HG03025 (cell line): ENCODE results near the gene TBC1D10A.

Source experiments
- ATAC-seq: cut with Tn5 transposase; IDR thresholded peaks from one replicate; pipeline ENCODE4 v1.9.1; 2021; ENCODE audit warnings: mild to moderate bottlenecking, moderate library complexity; ENCODE audit not compliant: unreplicated experiment, low FRiP score

Gene TBC1D10A

DNA sequence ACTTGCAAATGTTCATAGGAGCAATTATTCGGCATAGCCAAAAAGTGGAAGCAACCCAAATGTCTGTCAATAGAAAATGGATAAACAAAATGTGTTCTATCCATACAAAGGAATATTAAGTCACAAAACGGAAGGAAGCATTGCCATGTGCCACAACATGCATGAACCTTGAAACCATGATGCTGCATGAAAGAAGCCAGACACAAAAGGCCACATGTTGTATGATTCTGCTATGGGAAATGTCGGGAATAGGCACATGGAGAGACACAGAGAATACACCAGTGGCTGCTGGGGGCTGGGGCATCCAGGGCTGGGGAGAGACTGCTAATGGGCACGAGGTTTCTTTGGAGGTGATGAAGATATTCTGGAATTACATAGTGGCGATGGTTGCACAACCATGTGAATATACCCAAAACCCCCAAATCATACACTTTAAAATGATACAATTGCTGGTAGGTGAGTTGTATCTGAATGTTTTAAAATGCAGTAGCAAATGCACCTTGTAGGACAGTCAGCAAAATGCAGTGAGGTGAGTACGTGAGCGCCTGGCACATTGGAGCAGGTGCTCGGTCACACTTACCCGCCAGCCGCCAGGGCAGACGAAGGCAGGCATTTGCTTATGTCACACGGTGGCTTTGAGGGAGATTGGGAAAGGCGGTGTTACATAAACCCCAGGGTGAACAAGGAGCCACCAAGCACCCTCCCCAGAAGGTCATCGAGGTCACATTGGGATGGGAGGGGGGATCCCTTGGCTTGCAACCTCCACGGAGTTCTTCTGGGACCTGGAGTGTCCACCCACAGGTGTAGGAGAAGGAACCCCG lies 53.8 kb downstream of the TBC1D10A start:
- ATAC-seq = no peak

DNA sequence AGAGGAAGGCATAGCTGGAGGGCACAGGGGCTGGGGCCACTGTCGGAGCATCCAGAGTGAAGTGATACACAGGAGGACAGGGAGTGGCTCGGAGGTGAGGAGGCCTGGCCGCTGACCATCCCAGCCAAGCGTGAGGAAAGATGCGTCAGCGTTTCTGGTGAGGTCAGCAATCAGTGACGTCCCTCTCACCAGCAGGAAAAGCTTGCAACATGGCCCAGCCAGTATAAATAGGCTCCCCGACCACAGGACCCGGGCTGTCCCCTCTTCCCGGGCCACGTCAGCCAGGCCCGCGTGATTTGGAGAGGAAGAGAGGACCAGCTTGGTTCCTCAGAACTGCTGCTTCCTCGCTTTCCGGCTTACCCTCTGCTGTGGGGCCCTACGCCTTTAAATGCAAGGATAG lies 55.9 kb downstream of the TBC1D10A start:
- ATAC-seq = no peak

DNA sequence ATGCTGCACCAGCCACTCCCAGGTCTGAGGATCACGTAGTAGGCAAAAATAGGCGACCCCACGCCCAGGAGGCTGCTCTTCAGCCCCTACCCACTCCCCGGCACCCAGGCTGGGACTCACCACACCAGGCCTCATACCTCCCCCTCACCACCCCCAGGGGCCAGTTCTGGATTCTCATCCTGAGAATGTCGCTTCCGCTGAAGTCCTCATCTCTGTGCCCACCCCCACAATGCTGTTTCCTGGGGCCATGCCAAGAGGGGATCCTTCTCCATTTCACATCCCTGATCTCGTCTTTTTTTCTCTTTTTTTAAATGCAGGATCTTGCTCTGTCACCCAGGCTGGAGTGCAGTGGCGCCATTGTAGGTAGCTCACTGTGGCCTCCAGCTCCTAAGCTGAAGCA lies 58.4 kb downstream of the TBC1D10A start:
- ATAC-seq = no peak

GRCh38 chr22:30267382-30268302 lies 59.1 kb downstream of the TBC1D10A start:
- ATAC-seq = no peak

- no peak for ATAC-seq
These were observed 60.0 kb downstream of the TBC1D10A start, which contains the start of gene OSM for GRCh38 chr22:30266445-30267381. TSS of gene OSM (minus strand) at chr22:30266851. CDS start at chr22:30266799, 52 bp downstream.

DNA sequence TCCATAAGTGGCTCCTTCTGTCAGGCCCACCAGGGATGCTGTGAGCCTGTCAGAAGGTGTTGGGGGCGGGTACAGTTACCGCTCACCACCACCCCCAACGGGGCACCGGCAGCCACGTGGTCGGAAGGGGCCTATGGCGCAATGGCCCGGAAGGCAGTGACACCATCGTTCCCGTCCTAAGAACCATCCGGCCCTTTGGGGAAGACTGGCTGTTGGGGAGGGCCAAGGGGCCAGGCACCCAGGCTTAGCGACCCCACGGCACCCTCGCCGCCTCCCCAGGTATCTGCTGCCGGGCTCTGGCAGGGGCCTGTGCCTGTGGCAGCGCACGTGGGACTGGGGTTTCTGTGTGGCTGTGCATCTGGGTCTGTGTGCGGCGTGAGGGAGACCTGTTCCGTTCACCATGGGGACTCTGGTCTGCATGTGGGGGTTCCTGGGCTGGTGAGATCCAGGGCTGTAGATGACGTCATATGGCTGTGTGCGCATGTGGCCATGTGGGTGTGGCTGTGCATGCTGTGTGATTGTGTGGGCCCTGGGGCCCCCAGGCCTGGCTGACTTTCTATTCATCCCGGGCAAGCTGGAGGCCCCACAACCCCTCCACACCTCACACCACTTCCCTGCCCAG lies 60.8 kb downstream of the TBC1D10A start:
- no peak for ATAC-seq

DNA sequence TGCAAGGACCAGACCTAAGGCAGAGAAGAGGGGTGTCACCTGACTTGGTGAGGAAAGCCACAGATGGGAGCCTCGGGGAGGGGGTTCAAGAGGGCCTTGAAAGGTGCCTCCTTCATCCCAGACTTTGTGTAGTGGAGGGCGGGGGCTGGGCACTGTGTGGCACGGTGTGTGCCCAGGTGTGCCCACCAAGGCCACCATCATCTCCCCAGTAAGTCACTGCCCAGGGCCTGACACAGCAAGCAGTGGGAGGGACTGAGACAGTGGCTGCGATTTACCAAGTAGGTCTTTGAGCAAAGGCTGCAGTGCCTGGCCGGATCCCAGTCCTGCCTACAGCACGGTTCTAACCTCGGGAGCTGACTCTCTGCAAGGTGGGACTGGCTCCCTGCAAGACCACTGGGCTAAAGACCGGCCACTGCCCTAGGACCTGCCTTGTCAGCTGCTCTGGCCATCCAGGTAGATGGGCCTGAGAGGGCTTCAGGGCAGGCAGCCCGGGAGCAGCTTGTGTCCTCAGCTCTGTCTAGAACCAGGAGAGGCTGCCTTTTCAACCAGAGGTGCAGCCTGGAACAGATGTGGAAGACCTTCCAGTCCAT lies 61.5 kb downstream of the TBC1D10A start:
- no peak for ATAC-seq

- ATAC-seq = no peak
These were observed 62.9 kb downstream of the TBC1D10A start for GRCh38 chr22:30263883-30264282.

DNA sequence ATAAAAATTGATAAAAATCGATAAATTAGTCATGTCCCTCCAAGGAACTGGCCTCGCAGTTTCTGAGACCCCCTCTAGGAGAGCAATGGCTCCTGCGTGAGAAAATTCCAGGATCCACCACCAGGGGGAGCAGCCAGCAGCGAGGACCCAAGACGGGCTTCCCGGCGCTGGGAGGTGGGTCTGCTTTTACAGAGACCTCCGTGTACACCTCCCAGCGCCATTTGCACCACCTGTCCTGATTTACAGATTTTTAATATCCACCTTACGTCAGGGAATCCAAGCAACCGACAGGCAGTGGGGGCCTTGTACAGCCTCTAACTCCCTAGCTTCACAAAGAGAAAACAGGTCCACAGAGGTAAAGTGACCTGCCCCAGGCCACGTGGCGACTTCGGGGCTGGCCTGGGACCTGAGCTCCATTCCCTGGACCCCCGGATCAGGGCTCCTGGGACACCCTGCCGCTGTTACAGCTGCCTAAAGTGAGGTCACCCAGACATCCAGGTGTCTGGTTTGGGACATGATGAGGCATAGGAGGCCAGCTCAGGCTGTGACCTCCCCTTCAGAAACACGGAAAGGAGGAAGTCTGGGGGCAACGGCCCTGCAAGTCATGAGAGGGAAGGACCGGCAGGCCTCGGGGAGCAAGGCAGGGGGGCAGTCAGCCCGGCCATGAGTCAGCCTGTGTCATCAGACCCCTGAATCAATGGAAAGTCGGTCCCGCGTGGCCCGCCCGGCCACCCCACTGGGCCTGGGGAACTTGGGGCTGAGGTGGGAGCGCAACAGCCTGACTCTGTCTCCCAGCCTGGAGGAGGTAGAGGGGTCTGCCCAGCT lies 63.6 kb downstream of the TBC1D10A start:
- no peak for ATAC-seq

- no peak for ATAC-seq
These were observed 64.6 kb downstream of the TBC1D10A start for GRCh38 chr22:30262112-30262511.

DNA sequence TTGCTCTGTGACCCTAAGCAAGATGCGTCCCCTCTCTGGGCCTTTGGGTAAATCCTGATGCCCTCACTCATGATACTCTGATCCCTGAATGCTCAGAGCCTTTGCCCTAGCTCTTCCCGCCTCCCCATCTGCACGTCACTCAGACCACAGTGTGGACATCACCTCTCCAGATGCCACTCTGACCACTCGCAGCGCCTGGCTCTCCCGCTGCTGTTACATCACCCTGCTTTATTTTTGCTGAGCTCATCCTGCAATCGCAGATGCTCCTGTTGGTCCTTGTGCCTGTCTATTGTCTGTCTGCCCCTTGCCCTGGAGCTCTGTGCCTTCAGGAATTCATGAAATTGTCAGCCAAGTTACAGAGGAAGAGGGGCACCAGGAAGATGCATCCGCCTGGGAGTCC lies 65.6 kb downstream of the TBC1D10A start:
- ATAC-seq = no peak

DNA sequence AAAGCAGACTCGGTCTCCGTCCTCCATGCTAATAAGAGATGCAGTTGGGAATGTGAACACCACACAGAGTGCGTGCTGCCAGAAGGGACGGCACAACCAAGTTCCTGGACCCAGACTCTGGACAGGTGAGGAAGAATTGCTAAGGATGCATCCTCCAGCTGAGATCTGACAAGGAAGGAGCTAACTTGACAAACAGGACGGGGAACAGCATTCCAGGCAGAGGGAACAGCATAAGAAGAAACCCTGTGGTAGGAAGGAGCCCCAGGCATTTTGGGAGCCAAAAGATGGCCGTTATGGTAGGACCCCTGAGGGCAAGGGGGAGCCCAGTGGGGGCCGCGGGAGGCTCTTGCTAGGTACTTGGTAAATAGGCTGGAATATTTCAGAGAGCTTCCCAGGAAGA lies 66.1 kb downstream of the TBC1D10A start:
- ATAC-seq = no peak

GRCh38 chr22:30260276-30260675 lies 66.5 kb downstream of the TBC1D10A start:
- ATAC-seq = no peak

DNA sequence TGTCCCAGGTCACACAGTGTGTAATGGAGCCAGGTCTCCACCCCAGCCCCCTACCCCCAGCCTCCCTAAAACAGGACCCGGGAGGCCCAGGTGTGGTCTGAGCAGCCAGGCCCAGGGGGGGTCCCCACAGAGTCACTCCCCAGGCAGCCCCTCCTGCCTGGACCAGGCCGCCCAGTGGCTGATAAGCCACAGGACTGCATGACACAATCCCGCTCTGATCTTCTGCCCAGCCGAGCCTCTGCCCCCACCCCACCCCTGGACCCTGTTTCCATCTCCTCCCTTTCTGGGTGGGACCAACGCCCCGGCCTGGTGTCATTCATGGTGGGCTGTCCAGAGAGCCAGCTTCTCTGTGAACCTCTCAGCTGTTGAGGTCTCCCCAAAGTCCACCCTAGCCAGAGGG lies 72.4 kb downstream of the TBC1D10A start:
- no peak for ATAC-seq

- no peak for ATAC-seq
These were observed 73.4 kb downstream of the TBC1D10A start for GRCh38 chr22:30253205-30253852.

- ATAC-seq = no peak
These were observed 74.1 kb downstream of the TBC1D10A start for GRCh38 chr22:30252411-30253204.

- ATAC-seq = no peak
These were observed 75.0 kb downstream of the TBC1D10A start for GRCh38 chr22:30251711-30252110.
